Mesendoderm (in vitro differentiated cells): ENCODE measurements around the gene KCNQ5.

Experiments used
- DNase-seq: peaks from one replicate; pipeline ENCODE4 v3.0.0; 2013
- H2AK5ac ChIP-seq: 2 replicates; pipeline ENCODE4 v1.6.1; 2013; ENCODE audit warnings: low read length, inconsistent platforms
- H2BK120ac ChIP-seq: 2 replicates; pipeline ENCODE4 v1.6.1; 2013; ENCODE audit warnings: low read depth, mild to moderate bottlenecking, low read length, moderate library complexity, mixed read lengths
- H2BK15ac ChIP-seq: replicated peaks from 2 replicates; pipeline ENCODE4 v1.6.1; 2013; ENCODE audit warnings: low read depth, mild to moderate bottlenecking, moderate library complexity
- H2BK5ac ChIP-seq: 2 replicates; pipeline ENCODE4 v1.6.1; 2013; ENCODE audit warnings: low read length, inconsistent platforms
- H3K18ac ChIP-seq: 2 replicates; pipeline ENCODE4 v1.6.1; 2013; ENCODE audit warnings: mild to moderate bottlenecking, low read length, mixed read lengths
- H3K23ac ChIP-seq: one replicate; pipeline ENCODE4 v1.6.1; 2013; ENCODE audit warnings: low read length
- H3K27ac ChIP-seq: 2 replicates; pipeline ENCODE4 v1.5.1; 2013; ENCODE audit warnings: low read depth, mild to moderate bottlenecking, inconsistent platforms, low read length, moderate library complexity
- H3K27me3 ChIP-seq: 2 replicates; pipeline ENCODE4 v1.6.1; 2013; ENCODE audit warnings: low read length, control low read depth, mild to moderate bottlenecking, inconsistent platforms; ENCODE audit not compliant: insufficient read depth, poor library complexity
- H3K36me3 ChIP-seq: 2 replicates; pipeline ENCODE4 v1.6.1; 2013; ENCODE audit warnings: low read length, inconsistent platforms; ENCODE audit not compliant: control insufficient read depth, insufficient read depth
- H3K4ac ChIP-seq: one replicate; pipeline ENCODE4 v1.6.1; 2013; ENCODE audit warnings: low read depth, mild to moderate bottlenecking, low read length, moderate library complexity
- H3K4me1 ChIP-seq: 2 replicates; pipeline ENCODE4 v1.6.1; 2013; ENCODE audit warnings: low read depth, low read length, inconsistent platforms; ENCODE audit not compliant: control insufficient read depth
- H3K4me2 ChIP-seq: 2 replicates; pipeline ENCODE4 v1.6.1; 2013; ENCODE audit warnings: low read length
- H3K4me3 ChIP-seq: 2 replicates; pipeline ENCODE4 v1.5.1; 2013; ENCODE audit warnings: mild to moderate bottlenecking, low read length
- H3K56ac ChIP-seq: one replicate; pipeline ENCODE4 v1.6.1; 2013; ENCODE audit warnings: low read length
- H3K79me1 ChIP-seq: 2 replicates; pipeline ENCODE4 v1.6.1; 2013; ENCODE audit warnings: low read length, inconsistent platforms
- H3K79me2 ChIP-seq: 2 replicates; pipeline ENCODE4 v1.6.1; 2013; ENCODE audit warnings: mild to moderate bottlenecking, low read length; ENCODE audit not compliant: control insufficient read depth, insufficient read depth
- H3K9ac ChIP-seq: 2 replicates; pipeline ENCODE4 v1.6.1; 2013; ENCODE audit warnings: low read length, inconsistent platforms
- H4K5ac ChIP-seq: one replicate; pipeline ENCODE4 v1.6.1; 2013; ENCODE audit warnings: low read length
- H4K8ac ChIP-seq: one replicate; pipeline ENCODE4 v1.6.1; 2013; ENCODE audit warnings: low read depth, mild to moderate bottlenecking, control low read depth, low read length, moderate library complexity
- WGBS: extraction: QIAGEN DNeasy Blood & Tissue Kit; methylation state at CpG from one replicate; pipeline ENCODE4 v1.1.7; 2013; ENCODE audit warnings: low lambda C conversion rate, missing lambda C conversion rate; ENCODE audit not compliant: insufficient coverage; ENCODE audit errors: extremely low coverage; 5-methylcytosine and 5-hydroxymethylcytosine counted together

KCNQ5 gene

GRCh38 chr6:72704979-72705378 is 83.1 kb downstream of the KCNQ5 start:
- Histone ChIP-seq H3K18ac (no peak overlapping the region), H3K4ac (no peak overlapping the region), H3K27ac (no peak overlapping the region), H3K9ac (no peak overlapping the region), H3K36me3 (no peaks in the 10 kb centered on the region), H3K23ac (no peak overlapping the region), H3K4me1 (no peaks in the 10 kb centered on the region), H2AK5ac (no peak overlapping the region), H3K79me2 (no peaks in the 10 kb centered on the region), H4K5ac (no peak overlapping the region), H2BK120ac (no peak overlapping the region), H3K4me3 (no peak overlapping the region), H3K56ac (no peak overlapping the region), H3K4me2 (no peak overlapping the region), H4K8ac (no peak overlapping the region), H3K27me3 (no peaks in the 10 kb centered on the region), H2BK5ac (no peak overlapping the region), H2BK15ac (no peak overlapping the region), H3K79me1 (no peaks in the 10 kb centered on the region)
- no peak for DNase-seq
- no CpG with 5 or more reads among the region's 4 CpGs for WGBS

GRCh38 chr6:72709431-72709830 is 87.6 kb downstream of the KCNQ5 start:
- H4K8ac ChIP-seq = no peak overlapping the region
- no peak overlapping the region for H3K4me3 ChIP-seq
- H3K4ac ChIP-seq = no peak overlapping the region
- H3K79me2 ChIP-seq = no peaks in the 10 kb centered on the region
- H2AK5ac ChIP-seq = no peak overlapping the region
- H2BK120ac ChIP-seq = no peak overlapping the region
- no peak overlapping the region for H2BK15ac ChIP-seq
- WGBS = no CpG with 5 or more reads among the region's 1 CpG
- no peak overlapping the region for H4K5ac ChIP-seq
- H2BK5ac ChIP-seq = no peak overlapping the region
- no peak overlapping the region for H3K18ac ChIP-seq
- no peak overlapping the region for H3K27ac ChIP-seq
- no peaks in the 10 kb centered on the region for H3K79me1 ChIP-seq
- no peak overlapping the region for H3K9ac ChIP-seq
- no peaks in the 10 kb centered on the region for H3K4me1 ChIP-seq
- no peaks in the 10 kb centered on the region for H3K27me3 ChIP-seq
- H3K36me3 ChIP-seq = no peaks in the 10 kb centered on the region
- no peak overlapping the region for H3K56ac ChIP-seq
- no peak for DNase-seq
- H3K23ac ChIP-seq = no peak overlapping the region
- H3K4me2 ChIP-seq = no peak overlapping the region

- Histone ChIP-seq H3K4me1 (no peaks in the 10 kb centered on the region), H3K18ac (no peak overlapping the region), H3K4me3 (no peak overlapping the region), H3K4ac (no peak overlapping the region), H3K36me3 (no peaks in the 10 kb centered on the region), H4K8ac (no peak overlapping the region), H3K27ac (no peak overlapping the region), H3K79me2 (no peaks in the 10 kb centered on the region), H2BK15ac (no peak overlapping the region), H3K4me2 (no peak overlapping the region), H2BK120ac (no peak overlapping the region), H3K27me3 (no peaks in the 10 kb centered on the region), H2BK5ac (no peak overlapping the region), H3K56ac (no peak overlapping the region), H3K9ac (no peak overlapping the region), H2AK5ac (no peak overlapping the region), H4K5ac (no peak overlapping the region), H3K23ac (no peak overlapping the region), H3K79me1 (no peaks in the 10 kb centered on the region)
- WGBS = no CpG with 5 or more reads among the region's 1 CpG
- DNase-seq = no peak
Observed at GRCh38 chr6:72711731-72712130, 89.9 kb downstream of the KCNQ5 start.

- no peak overlapping the region for H3K4me3 ChIP-seq
- H3K79me1 ChIP-seq = no peaks in the 10 kb centered on the region
- H3K4me1 ChIP-seq = no peaks in the 10 kb centered on the region
- no peak overlapping the region for H2BK120ac ChIP-seq
- H3K4ac ChIP-seq = no peak overlapping the region
- H3K56ac ChIP-seq = no peak overlapping the region
- no CpG with 5 or more reads among the region's 6 CpGs for WGBS
- no peak overlapping the region for H3K4me2 ChIP-seq
- no peak overlapping the region for H3K23ac ChIP-seq
- no peak overlapping the region for H2AK5ac ChIP-seq
- H4K5ac ChIP-seq = no peak overlapping the region
- H3K27me3 ChIP-seq = no peaks in the 10 kb centered on the region
- no peak overlapping the region for H4K8ac ChIP-seq
- H3K9ac ChIP-seq = no peak overlapping the region
- H2BK15ac ChIP-seq = no peak overlapping the region
- H3K36me3 ChIP-seq = no peaks in the 10 kb centered on the region
- no peak overlapping the region for H3K18ac ChIP-seq
- no peak overlapping the region for H2BK5ac ChIP-seq
- no peaks in the 10 kb centered on the region for H3K79me2 ChIP-seq
- DNase-seq = no peak
- H3K27ac ChIP-seq = no peak overlapping the region
Observed at GRCh38 chr6:72712910-72713309, 91.0 kb downstream of the KCNQ5 start.

- Histone ChIP-seq H4K8ac (peak overlapping the region; percentile 93), H4K5ac (no peak overlapping the region), H3K23ac (no peak overlapping the region), H3K4me1 (no peaks in the 10 kb centered on the region), H3K4me2 (no peak overlapping the region), H3K4me3 (no peak overlapping the region), H3K56ac (no peak overlapping the region), H3K36me3 (no peaks in the 10 kb centered on the region), H2BK5ac (no peak overlapping the region), H3K4ac (no peak overlapping the region), H2AK5ac (no peak overlapping the region), H3K18ac (no peak overlapping the region), H3K79me1 (no peaks in the 10 kb centered on the region), H3K27ac (no peak overlapping the region), H3K79me2 (no peaks in the 10 kb centered on the region), H2BK120ac (no peak overlapping the region), H3K27me3 (no peaks in the 10 kb centered on the region), H2BK15ac (no peak overlapping the region), H3K9ac (no peak overlapping the region)
- no peak for DNase-seq
- no CpG with 5 or more reads among the region's 5 CpGs for WGBS
Observed at GRCh38 chr6:72715119-72715518, 93.3 kb downstream of the KCNQ5 start.

- no peak overlapping the region for H3K56ac ChIP-seq
- H3K79me1 ChIP-seq = no peaks in the 10 kb centered on the region
- no peak overlapping the region for H2BK5ac ChIP-seq
- H3K27me3 ChIP-seq = no peaks in the 10 kb centered on the region
- H2BK120ac ChIP-seq = no peak overlapping the region
- H3K36me3 ChIP-seq = no peaks in the 10 kb centered on the region
- no peak overlapping the region for H3K4ac ChIP-seq
- no peak overlapping the region for H2AK5ac ChIP-seq
- H3K4me3 ChIP-seq = no peak overlapping the region
- no peak overlapping the region for H3K27ac ChIP-seq
- no peaks in the 10 kb centered on the region for H3K79me2 ChIP-seq
- no peak overlapping the region for H4K5ac ChIP-seq
- no peak overlapping the region for H4K8ac ChIP-seq
- H2BK15ac ChIP-seq = no peak overlapping the region
- H3K18ac ChIP-seq = no peak overlapping the region
- H3K23ac ChIP-seq = no peak overlapping the region
- H3K4me1 ChIP-seq = no peaks in the 10 kb centered on the region
- no peak overlapping the region for H3K9ac ChIP-seq
- H3K4me2 ChIP-seq = no peak overlapping the region
- peak; percentile 11 for DNase-seq
Observed at GRCh38 chr6:72716916-72717315, 95.1 kb downstream of the KCNQ5 start.
